HG03097 (cell line): ENCODE measurements around the gene SLC20A1.

ENCODE experiments used
- ATAC-seq: cut with Tn5 transposase; IDR thresholded peaks from one replicate; pipeline ENCODE4 v1.9.1; 2021; ENCODE audit not compliant: unreplicated experiment, low FRiP score

Gene SLC20A1

DNA sequence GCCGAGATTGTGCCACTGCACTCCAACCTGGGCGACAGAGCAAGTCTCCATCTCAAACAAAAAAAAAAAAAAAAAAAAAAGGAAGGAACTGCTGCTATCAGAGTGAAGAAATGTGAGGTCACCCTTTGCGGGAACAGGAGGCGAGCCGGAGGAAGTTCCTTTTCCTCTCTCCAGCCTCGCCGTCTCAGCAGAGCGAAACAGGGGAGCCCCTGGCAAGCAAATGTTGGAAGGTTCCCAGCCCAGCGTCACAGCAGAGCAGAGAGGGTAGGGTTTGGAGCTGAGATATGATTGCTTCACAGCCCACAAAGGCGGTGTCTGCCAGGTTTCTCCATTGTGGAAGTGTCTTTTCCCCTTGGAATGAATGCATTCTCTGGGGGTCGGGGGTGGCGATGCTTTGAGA is 28.5 kb downstream of the SLC20A1 start:
- no peak for ATAC-seq

DNA sequence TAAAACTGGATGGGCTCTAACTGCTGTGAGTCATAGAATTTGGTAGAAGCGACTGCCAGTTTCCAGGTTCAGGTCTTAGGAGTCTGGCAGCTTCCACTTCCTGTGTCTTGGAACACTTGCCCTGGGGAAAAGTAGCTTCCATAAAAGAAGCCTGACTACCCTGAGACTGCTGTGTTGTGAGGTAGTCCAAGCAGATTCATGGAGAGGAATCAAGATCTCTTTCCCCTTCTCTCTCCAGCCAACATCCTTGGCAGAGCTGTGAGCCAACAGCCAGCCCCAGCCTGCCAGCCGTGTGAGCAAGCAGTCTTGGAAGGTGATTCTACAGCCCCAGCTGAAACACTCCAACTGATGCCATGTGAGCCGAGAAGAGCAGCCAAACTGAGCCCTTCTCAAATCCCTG is 33.7 kb downstream of the SLC20A1 start:
- no peak for ATAC-seq

DNA sequence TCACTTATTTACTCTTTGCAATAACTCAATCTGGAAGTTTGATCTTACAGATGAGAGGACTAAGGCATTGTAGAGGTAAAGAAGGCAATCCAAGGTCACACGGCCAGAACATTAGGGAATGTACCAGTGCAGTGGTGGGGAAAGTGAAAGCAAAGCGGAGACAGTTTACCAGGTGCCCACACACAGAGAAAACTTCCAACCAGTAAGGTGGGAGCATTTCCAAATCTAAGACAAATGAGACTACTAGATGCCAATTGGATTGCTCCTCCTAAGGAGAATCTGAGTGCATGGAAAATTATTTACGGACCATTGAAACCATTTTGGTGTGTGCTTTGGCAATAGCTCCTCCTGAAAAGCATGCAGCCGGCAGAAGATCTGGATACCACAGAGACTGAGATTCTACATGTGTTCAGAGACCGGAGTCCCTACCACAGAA is 34.9 kb downstream of the SLC20A1 start:
- ATAC-seq, result no peak

DNA sequence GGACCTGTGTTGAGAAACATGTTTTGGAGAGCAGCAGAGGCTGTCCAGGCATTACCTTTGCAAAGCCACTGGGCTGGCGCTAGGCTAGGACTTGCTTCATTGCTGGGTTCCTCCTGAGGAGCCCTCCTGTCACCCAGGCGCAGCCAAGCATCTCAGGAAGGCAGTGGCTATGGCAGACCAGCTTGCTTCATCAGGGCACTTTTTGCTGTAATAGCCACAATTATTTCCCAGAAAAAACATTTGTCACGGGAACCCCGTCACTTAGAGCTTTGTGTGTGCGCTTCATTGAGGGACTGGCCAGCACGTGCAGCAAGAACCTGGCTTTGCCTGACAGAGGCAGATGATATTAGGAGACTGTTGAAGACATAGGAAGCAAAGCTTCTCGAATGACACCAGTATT is 36.4 kb downstream of the SLC20A1 start:
- ATAC-seq, result no peak

DNA sequence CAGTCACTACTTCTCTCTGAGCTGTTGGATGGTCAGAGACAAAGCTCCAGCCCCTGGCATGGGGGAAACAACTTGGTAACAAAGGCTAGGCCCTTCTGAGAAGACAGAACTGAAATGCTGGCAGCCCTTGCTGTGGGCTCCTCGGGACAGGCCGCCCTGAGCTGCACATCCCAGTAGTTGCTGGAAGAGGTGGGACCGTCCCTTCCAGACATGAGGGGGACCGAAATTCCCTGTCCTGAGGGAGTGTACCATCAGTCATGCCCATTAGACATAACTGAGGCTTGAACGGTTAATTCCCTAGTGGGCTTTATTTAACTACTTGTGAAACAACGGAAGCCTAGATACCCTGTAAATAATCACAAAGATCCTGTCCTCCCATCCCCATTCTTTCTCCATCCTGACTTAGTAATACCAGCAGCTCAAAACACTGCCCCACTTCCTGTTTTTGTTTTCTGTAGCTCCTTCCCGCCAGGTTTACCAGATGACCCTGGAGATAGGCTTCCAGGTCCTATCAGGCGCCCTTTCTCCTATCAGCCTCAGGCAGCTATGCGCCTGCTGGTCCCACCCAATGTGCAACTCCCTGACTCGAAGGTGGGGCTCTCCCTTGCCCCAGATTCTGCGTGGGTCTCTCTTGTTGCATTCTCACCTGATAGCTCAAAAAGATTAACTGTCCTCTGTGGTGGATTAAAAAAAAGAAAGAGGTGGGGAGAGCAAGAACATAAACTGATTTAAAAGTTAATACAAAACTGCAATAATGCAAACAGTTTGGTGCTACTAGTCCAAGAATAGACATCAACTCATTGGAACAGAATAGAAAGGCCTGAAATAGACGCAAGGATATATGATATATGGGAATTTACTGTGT is 38.0 kb downstream of the SLC20A1 start:
- ATAC-seq, result no peak

DNA sequence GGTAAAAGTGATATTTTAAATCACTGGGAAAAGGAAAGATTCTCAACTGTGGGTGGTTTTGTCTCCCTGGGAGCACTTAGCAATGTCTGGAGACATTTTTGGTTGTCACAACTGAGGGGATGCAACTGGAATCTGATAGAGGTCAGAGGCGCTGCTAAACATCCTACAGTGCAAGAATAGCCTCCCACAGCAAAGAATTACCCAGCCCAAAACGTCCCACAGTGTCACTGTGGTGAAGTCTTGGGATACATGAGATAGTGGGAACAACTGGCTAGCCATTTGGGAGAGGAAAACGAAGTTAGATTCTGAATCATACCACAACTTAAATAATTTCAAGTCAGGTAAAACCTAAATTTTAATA is 38.7 kb downstream of the SLC20A1 start:
- ATAC-seq, result no peak

DNA sequence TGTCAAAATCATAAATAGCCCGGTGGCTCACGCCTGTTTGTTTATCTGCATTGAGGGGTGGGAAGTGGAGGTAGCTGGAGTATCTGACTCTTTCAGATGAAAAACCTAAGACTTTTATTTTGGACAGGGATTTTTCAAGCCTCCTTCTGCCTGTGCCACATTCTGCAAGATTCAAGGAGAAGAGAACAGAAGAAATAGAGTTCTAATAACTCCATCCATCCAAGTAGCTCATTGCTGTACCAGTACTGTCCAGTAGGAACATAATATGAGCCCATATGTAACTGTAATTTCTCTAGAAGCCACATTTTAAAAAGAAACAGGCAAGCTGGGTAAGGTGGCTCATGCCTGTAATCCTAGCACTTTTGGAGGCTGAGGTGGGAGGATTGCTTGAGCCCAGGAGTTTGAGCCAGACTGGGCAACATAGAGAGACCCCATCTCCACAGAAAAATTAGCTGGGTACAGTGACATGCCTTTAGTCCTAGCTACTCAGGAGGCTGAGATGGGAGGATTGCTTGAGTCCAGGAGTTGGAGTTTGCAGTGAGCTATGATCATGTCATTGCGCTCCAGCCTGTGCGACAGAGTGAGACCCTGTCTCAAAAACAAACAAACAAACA is 39.6 kb downstream of the SLC20A1 start:
- no peak for ATAC-seq

DNA sequence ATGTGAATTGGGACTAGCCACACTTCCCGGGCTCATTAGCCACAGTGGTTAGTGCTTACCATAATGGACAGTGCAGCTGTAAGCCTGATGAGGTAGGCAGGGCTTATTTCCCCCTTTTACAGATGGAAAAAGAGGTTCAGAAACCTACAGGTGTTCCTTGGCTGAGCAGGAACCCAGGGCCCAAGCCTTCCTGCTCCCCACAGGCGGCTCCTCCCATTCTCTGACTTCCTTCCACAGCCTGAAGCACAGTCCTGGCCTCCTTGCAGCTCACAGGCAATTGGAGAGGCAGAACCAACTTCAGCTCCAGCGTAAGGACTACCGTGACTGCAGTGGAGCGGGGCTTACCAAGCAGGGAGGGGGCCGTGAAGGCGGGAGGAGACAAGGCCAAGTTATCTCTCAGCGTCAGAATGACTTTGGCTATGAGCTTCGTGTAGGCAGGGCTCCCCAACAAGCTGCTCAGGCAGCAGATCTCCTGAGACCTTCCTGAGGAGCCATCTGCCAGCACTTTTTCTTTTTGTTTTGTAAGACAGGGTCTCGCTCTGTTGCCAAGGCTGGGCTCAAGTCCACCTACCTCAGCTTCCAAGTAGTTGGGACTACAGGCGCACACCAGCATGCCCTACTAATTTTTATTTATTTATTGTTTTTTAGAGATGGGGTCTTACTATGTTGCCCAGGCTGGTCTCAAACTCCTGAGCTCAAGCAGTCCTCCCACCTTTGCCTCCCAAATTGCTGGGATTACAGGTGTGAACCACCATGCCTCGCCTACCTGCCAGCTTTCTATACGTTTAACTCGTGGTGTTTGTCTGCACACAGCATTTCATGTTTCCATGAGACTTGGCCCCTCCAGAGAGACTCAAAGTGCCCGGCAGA is 40.8 kb downstream of the SLC20A1 start:
- no peak for ATAC-seq

DNA sequence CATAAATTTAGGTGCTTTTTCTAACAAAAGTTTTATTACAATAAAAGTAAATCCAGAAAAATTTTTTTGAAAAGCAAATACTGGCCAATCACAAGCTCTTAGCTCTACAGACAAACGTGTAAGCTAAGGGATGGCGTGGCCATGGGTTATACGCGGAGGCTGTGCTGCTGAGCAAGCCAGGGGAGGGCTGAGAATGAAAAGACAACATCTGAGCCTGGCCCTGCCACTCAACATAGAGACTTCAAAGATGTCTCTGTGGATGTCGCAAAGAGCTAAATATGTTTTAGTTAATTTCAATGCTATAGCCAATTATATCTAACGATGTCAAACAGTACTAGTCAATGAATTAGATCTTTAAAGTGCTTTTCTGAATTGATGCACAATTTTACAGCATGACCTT is 41.8 kb downstream of the SLC20A1 start:
- no peak for ATAC-seq

DNA sequence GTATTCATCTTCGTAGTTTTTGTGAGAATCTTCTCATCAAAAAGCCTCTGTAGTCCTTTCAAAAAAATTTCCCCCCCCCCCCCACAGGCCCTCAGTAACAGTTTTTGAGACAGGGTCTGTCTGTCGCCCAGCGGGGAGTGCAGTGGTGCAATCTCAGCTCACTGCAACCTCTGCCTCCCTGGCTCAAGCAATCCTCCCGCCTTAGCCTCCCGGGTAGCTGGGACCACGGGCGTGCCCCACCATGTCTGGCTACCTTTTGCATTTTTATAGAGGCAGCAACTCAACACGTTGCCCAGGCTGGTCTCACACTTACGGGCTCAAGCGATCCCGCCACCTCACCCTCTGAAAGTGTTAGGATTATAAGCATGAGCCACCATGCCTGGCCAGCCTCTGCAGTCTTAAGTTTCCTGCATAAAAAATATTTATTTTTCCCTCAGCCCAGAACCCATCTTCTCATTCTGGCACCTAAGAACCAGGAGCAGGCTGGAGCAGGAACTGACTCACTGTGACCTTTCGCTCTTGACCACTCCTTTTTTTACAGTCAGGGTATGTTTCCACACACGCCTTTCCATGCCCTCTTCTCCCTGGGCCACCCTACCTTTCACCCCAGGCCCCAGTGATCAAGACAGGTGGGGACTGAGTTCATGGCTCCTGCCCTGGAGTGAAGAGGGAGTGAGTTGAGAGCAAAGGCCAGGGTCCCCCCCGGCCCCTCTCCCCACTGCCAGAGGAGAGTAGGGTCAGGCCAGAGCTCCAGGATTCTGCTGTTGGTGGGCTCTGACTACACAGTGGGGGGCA is 42.5 kb downstream of the SLC20A1 start:
- no peak for ATAC-seq

DNA sequence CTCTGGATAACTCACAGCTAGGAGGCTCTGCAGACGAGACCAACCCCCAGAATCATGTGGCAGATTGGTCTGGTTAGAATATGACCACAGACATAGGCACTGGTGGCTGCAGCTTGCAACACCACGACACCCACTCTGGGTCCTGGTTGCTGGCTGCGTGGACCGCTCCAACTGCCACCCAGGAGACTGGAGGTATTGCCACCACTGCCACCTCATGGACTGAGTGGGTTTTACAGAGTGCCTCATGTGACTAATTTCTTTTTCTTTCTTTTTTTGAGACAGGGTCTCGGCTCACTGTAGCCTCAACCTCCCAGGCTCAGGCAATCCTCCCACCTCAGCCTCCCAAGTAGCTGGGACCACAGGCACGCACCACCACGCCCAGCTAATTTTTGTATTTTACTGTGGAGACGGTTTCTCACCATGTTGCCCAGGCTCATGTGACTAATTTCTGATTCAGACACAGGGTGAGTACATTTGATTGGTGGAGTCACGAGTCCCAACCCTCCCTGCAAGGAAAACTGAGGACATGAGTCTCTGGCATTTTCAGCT is 45.2 kb downstream of the SLC20A1 start:
- no peak for ATAC-seq

DNA sequence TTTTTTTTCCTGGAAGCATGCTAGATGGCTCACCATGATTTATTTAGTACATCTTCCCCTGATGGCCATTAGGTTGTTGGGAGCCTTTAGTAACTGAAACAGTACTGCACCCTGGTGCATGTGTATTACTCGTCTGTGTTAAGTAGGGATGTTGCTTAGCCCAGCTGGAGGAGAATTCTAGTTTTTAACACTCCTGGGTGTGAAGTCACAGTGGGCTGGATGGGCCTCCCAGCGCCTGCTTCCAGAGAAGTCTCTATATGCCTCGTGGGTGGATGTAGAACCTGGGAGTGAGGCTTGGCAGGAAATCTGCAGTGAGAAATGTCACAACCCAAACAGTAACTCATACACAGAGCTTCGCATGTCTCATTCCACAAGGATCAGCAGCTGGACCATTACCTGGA is 46.1 kb downstream of the SLC20A1 start:
- ATAC-seq, result no peak

DNA sequence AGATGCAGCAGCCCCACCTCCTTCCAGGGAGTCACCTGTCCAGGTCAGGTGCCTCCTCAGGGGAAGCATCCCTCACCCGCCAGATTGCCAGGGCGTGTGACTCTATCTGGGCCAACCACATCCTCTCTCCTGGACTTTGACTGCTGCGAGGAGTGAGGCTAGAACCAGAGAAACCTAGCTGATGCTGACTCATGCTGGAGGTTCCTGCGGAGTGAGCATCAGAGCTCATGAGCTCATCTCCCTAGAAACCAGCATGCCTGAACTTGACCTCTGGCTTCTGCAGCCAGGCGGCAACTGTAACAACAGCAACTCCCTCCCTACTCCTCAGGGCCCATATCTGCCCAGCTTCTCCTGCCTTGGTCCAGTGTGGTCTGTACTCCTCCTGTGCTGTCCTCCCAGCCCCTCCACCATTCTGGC is 46.8 kb downstream of the SLC20A1 start:
- peak; percentile 92 for ATAC-seq

DNA sequence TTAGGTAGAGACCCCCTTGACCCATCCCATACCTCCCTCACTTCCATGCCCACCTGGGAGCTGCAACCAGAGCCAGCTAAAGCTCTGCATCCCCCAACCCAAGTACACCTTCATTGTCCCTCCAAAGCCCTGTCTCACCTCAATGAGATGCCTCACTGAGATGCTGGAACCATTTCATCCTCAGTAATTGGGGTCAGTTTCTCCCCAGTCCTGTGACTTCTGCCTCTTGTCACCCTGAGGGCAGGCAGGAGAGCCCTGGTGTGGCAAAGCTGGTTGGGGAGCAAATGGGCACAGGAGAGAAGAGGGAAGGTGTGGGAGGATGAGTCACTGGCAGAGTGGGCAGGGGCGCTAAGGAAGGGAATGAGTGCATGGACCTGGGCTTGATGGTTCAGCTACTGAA is 47.2 kb downstream of the SLC20A1 start:
- no peak for ATAC-seq

DNA sequence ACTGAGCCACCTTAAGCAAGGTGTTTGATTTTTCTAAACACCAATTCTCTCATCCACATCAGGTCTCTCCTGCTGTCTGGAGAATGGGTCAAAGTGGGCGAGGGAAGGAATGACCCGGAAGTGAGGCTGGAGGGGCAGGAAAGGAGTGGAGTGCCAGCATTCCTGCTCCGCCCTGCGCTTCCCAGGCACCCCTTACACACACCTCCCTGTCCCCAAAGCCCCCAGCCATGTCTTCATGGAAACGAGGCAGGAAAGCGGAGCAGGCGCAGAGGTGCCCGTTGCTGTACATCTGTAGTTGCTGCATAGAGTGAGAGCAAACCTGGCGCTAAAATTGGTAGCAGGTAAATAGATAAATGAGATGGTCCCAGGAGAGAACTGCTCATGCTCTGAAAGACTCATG is 47.9 kb downstream of the SLC20A1 start:
- no peak for ATAC-seq

DNA sequence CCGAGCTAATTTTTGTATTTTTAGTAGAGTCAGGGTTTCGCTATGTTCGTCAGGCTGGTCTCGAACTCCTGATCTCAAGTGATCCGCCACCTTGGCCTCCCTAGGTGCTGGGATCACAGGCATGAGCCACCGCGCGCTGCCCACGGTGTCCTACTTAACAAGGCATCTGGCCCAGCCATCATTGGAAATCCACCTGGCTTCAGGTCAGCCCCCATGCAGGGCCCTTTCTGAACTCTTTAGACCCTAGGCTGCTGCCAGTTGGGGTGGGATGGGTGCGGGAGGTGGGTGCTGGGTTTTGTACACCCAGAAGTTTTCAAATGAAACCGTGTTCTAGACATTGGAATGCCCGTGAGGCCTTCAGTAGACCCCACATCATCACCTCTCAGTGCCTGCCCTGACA is 48.4 kb downstream of the SLC20A1 start:
- ATAC-seq, result no peak

DNA sequence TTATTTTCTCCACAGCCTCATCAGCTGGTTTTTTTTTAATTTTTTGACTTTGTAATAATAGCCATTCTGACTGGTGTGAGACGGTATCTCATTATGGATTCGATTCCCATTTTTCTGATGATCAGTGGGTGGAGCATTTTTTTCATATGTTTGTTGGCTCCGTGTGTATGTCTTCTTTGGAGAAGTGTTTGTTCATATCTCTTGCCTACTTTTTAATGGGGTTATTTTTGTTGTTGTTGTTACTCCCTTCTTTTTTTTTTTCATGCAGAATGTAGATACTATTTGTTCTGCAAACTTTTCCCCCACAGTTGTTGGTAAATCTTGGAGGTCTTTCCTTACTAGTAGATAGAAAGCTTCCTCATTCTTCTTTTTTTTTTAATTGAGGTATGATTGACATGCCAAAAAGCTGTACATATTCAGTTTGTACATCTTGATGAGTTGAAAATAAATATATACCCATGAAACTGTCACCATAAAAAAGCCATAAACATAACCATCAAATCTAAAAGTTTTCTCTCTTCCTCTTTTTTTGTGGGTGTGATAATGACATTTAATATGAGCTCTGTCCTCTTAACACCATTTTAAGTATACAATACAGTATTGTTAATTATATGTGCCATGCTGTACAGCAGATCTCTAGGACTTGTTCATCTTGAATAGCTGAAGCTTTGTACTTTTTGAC is 53.2 kb downstream of the SLC20A1 start:
- ATAC-seq, result no peak

DNA sequence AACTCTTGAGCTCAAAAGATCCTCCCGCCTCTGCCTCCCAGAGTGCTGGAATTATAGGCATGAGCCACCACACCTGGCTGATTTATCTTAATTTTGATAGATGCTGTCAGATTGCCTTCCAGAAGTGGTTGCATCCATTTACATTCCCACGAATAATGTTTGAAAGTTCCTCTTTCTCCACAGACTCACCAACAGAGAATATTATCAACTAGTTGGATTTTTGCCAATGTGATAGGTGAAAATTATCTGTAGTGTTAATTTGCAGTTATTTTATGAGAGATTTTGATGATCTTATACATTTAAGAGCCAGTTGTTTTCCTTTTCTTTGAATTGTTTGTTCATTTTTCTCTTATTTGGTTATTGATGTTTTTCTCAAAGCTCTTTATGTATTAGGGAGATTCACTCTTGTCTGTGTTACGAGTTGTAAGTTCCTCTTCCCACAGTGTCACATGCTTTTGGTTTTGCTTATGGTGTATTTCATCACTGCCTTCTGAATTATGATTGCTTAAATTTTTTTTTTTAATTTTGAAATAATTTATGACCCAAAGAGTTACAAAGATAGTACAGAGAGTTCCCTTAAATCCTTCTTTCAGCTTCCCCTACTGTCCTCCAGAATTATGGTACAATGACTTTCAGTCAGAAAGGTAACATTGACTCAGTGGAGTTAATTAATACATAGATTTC is 54.4 kb downstream of the SLC20A1 start:
- ATAC-seq, result no peak

DNA sequence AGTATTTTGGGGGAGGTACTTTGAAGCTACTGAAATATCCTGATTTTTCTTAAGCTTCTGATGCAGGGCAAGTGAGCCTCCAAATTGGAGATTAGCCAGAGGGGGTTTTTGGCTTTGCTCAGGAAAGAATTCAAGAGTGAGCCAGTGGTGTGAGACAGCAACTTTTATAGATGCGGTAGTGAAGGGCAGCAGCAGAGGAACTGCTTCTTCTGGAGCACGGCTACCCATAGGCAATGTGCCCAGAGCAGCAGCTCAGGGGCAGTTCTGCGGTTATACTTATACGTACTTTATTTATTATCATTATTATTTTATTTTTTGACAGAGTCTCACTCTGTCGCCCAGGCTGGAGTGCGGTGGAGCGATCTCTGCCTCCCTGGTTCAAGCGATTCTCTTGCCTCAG is 55.3 kb downstream of the SLC20A1 start:
- ATAC-seq, result no peak
